PFSK-1 (cell line): ENCODE measurements around the gene TMPRSS7.

Source experiments
- POLR2AphosphoS5 ChIP-seq: IDR thresholded peaks from 2 replicates; pipeline ENCODE4 v1.6.1; 2012; ENCODE audit warnings: low read depth, mild to moderate bottlenecking, control low read depth, low read length, moderate library complexity
- REST ChIP-seq, 2 experiments: IDR thresholded peaks; 2 replicates each; pipeline versions ENCODE4 v1.6.1 to v1.8.0; 2011 to 2012; ENCODE audit warnings: low read depth in 2 of 2, low read length in 2 of 2, control low read depth in 1 of 2, inconsistent platforms in 1 of 2, mild to moderate bottlenecking in 1 of 2, moderate library complexity in 1 of 2; ENCODE audit not compliant: insufficient read depth in 1 of 2
- TAF1 ChIP-seq: IDR thresholded peaks from 2 replicates; pipeline ENCODE4 v1.6.1; 2012; ENCODE audit warnings: low read length, control low read depth, borderline replicate concordance; ENCODE audit not compliant: insufficient read depth

DNA sequence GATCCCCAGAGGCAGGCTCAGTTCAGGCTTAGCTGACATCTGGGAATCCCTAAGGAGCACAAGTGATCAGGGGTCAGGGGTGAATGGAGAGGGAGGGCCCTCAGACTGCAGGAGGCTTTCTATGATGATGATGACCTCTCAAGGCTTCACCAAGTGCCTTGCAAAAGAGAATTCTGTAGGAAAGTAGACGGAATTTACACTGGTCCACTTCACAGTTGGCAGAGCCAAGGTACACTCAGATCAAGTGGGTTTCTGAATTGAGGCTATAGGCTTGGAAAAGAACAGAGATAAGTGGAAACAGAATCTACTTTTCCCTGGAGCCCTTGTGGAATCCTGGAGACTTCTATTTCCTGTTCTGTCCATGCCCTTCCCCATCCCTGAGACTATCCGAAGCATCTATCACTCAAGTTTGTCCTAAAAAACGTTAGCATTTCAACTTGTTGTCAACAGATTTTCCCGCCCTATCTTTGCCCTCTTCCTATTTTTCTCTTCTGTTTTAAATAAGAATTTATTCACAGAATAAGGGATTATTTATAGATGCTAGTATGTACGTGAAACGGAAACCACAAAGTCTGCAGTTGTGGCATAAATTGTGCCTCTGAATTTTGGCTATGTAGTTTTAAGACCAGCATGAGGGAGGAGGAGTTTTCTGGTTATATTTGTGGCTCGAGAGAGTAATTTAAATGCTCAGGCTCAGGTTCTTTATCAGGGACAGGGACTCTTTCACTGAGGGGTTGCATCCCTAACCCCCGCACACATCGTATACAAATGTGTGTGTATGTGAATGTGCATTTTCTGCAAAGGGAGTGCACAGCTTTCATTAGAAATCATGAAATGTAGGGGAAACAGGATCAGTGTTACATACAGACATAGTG is 85.7 kb downstream of the TMPRSS7 start:
- TF ChIP-seq POLR2AphosphoS5, result no peak
- TF ChIP-seq REST (IDR thresholded peaks at IDR 0.05; ENCODE audit: insufficient read depth in 1 of 2, low read depth in 2 of 2, low read length in 2 of 2), result no peak
- no peak for TF ChIP-seq TAF1
